Ramos (cell line): ENCODE results near the gene SLC28A1.

Source experiments
- in situ Hi-C: fragments of 300-500 bp; cut with MboI; formaldehyde crosslinking; loops from one replicate; pipeline ENCODE4 v1.14.3; 2022; ENCODE audit warnings: low sequenced_read_pairs; ENCODE audit not compliant: unreplicated experiment

The SLC28A1 gene

GRCh38 chr15:84905016-84905916, 20.8 kb downstream of the SLC28A1 start:
- in situ Hi-C loops: no loop called here

GRCh38 chr15:84907731-84908130, 23.3 kb downstream of the SLC28A1 start:
- in situ Hi-C loops: no loop called here

DNA sequence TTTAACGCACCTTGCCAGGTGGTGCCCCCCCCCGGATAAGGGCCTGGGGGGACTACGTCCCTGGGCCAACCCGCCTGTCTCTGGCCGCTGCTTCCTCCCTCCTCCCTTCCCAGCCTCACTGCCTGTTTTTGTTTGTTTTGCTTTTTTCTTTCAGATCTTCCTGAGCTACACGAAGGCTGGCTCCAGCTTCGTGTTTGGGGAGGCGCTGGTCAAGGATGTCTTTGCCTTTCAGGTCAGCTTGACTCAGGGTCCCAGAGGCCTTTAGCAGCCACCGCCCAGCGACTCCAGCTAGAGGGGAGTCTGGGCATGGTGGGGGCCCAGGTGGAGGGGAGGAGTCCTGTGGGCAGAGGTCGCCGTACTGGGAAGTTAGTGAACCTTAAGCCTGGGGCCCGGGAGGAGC, 24.1 kb downstream of the SLC28A1 start:
- in situ Hi-C loops: no loop called here

DNA sequence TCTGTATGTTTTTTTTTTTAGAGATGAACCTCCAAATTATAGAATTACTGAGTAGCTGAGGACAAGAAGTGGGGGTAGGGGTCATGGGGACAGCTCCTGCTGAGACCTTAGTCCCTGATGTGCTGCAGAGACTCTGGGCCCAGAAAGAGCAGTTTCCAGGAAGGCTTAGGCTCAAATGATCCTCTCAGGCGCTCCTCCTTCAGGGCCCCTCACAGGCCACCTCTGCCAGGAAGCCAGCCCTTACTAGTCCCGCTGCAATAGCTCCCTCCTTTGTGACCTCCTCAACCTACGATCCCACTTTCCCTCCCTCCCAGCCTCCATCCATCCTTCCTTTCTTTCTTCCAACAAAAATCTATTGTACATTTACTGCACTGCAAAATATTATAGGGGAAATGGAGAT, 24.6 kb downstream of the SLC28A1 start:
- in situ Hi-C loops: no loop called here

DNA sequence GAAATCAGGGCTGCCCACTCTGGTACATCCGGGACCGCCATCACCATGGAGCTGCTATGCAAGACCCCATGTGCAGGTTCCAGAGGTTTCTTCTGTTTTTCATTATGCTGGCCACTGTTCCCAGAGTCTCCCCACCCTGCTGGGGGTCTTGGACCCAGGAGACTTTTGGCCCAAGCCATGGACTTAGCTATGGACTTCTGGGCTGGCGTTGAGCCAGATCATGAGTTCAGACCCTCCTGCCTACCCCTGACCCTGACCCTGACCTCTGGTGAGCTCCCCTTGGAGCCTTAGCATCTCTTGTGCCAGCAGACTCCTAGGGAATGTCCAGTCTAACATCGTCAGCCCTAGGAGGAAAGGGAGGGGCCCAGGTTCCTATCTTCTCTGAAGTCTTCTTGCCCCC, 25.3 kb downstream of the SLC28A1 start:
- in situ Hi-C loops: no loop called here

DNA sequence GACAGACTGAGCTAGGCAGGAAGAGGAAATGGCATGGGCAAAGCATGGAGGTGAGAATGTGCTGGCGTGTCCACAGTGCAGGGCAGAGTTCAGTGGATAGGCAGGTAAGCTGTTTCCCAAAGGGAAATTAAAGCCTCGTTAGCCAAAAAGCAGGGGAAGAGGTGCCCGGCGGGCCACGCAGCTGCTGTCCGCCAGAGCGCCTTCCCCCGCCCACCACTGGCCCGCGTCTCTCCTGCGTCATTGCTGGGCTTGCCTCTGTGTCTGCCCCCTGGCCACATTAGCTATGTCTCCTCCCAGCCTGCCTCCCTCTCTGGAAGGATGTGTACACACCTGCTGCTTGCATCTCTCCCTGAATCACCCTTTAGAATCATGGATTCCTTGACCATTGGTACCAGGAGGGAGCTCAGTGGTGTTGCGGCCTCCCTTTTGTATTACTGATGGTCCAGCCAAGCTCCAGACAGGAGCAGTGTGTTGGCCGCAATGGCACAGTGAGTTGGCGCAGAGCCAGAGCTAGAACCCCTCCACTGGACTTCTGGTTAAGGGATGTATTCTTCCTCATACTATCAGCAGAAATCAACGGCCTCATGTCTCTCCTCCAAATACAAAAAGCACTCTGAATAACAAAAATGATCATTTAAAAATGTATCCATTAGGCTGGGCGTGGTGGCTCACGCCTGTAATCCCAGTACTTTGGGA, 26.6 kb downstream of the SLC28A1 start:
- in situ Hi-C loops: no loop called here

DNA sequence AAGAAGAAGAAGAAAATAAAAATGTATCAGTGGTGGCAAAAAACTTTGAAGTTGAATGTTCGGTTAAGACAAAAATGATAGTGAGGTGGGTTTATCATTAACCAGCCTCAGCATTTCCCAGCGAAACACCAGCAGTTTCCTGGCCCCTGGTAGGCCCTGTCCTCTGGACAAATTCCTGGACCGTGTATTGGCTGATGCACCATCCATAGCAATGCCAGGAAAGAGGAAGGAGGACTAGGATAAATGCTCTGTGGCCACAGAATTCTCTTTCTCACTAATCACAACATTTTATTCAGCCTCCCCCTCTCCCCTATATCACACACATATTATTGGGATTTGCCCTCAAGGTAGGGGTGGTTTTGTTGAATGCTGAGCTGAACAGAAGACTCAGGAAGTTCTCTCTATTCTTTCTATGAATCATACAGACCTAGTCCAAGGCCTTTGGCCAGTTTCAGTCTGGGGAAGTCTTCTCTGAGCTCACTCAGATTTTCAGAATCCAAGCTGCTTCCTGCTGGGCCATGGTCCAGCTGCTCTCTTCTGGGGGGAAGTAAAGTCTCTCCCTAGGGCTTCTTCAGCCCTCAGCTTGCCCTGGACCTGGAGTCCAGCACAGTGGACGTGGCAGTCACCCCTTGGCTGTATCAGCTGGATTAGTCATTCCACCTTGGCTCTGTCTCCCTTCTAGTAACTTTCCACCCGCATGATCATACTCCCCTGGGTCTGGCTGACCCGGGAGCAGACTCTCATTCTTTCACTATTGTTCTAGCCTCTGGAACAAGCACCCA, 27.6 kb downstream of the SLC28A1 start:
- in situ Hi-C loops: no loop called here

DNA sequence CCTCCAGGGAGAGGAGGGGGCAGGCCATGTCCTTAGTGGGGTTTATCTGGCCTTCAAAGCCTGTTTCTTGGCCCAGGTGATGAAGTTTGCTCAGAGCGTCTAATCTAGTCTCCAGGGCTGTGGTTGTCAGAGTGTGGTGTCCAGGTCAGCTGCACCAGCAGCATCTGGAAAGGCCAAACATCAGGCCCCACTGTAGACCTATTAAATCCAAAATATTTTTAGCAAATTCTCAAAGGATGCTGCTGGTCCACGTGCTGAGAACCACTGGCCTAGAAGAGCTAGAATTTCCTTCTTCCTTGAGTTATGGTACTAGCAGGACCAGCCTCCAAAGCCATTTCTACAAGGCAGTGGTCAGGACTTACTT, 28.9 kb downstream of the SLC28A1 start:
- in situ Hi-C loops: no loop called here

- in situ Hi-C loops: no loop called here
Observed at GRCh38 chr15:84914351-84914750, 29.9 kb downstream of the SLC28A1 start.

GRCh38 chr15:84914909-84915605, 30.6 kb downstream of the SLC28A1 start:
- in situ Hi-C loops: no loop called here

DNA sequence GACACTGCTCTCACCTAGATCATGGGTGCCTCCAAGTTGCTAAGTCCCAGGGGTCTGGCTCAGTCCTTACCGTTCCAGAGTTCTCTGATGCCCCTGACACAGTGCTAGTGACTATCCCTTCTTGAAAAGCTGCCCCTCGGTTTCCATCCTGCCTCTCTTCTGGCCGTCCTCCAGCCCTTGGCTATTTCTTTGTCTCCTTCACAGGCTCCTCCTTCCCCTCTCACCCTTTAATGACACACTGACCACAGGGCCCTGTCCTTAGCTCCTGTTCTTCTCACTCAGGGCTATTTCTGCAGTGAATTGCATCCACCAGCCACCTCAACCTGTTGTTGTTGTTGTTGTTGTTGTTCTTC, 31.1 kb downstream of the SLC28A1 start:
- in situ Hi-C loops: no loop called here

DNA sequence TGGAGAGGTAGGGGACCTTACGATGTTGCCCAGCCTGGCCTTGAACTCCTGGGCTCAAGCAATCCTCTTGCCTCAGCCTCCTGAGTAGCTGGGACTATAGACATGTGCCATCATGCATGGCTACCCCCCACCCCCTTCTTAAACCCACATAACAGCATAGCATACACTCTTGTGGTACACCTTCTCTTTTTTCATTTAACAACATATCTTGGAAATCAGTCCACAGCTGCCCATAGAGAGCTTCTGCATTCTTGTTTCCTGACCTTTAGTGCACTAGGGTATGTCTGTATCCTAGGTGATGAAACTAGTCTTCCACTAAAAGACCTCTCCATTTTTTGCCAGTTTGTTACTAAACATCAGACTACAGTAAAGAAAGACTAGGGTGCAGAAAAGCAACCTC, 33.0 kb downstream of the SLC28A1 start:
- in situ Hi-C loops: no loop called here

DNA sequence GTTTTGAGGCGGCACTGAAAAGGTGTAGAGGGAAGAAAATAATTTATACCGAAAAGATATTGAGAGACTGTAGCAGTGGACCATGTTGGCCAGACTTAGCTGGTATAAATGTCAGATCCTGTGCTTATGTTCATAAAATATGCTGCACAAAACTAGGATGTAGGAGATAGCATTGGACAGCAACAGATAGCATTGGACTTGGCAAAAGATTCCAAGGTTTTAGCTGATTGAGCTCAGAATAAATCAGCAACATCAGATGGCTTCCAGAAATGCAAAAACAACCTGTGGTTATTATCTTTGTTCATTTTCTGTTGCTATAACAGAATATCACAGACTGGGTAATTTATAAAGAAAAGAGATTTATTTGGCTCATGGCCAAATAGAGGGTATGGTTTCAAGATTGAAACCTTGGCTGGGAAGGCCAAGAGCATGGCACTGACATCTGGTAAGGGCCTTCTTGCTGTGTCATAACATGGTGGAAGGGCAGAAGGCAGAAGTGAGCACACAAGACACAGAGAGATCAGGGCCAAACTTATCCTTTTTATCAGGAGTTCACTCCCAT, 34.7 kb downstream of the SLC28A1 start:
- in situ Hi-C loops: no loop called here

DNA sequence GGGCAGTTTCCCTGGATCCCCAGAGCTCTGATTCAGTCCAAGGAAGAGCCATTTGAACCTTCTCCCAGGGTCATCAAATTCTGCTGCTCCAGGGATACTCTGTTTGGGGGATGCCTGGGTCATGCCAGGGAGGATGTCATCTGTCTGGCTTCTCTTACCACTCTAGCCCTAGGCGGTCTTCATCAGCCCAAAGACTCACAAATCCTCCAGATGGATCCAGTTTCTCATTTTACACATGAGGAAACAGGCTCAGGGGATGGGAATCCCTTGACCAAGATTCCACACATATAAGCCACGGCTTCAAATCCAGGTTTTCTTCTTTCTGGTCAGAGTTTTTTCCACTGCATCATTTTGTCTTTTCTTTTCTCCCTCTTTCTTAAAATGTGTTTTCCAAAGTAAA, 36.7 kb downstream of the SLC28A1 start:
- in situ Hi-C loops: loop anchor here (10.0 kb wide), 1 partner anchor 326 kb away; no protein-coding TSS in a partner anchor

DNA sequence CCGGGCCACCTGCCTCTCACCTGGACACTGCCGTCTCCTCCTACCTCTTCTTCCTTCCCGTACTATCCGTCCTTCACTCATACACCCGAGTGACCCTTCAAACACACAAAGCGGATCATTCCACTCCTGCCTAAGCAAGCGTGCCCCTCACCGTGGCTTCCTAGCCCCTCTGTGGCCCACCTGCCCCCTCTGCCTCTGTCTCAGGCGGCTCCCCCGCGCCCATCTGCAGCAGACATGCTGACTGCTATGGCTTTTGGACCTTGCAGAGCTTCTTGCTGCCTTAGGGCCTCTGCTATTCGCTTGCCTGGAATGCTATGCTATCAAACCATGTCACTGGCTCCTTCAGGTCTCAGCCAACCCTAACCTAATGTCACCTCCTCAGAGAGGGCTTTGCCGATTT, 38.1 kb downstream of the SLC28A1 start:
- in situ Hi-C loops: loop anchor here (10.0 kb wide), 1 partner anchor 328 kb away; no protein-coding TSS in a partner anchor

- in situ Hi-C loops: loop anchor here (10.0 kb wide), 1 partner anchor 329 kb away; no protein-coding TSS in a partner anchor
Observed at GRCh38 chr15:84924077-84924731, 39.7 kb downstream of the SLC28A1 start.

DNA sequence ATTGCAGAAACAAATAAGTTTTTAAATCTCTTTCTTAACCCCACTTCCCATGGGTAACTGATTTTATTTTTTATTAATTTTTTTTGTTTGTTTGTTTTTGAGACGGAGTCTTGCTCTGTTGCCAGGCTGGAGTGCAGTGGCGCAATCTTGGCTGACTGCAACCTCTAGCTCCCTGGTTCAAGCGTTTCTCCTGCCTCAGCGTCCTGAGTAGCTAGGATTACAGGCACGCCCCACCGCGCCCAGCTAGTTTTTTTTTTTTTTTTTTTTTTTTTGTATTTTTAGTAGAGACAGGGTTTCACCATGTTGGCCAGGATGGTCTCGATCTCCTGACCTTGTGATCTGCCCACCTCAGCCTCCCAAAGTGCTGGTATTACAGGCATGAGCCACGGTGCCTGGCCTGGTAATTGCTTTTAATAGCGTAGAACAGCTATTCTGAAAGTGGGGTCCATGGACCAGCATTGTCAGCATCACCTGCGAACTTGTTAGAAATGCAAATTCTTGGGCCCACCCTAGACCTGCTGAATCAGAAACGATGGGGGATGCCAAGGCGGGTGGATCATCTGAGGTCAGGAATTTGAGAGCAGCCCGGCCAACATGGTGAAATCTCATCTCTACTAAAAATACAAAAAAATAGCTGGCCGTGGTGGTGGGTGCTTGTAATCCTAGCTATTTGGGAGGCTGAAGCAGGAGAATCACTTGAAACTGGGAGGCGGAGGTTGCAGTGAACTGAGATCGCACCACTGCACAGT, 40.5 kb downstream of the SLC28A1 start:
- in situ Hi-C loops: loop anchor here (10.0 kb wide), 1 partner anchor 330 kb away; no protein-coding TSS in a partner anchor

- in situ Hi-C loops: loop anchor here (10.0 kb wide), 1 partner anchor 331 kb away; no protein-coding TSS in a partner anchor
Observed at GRCh38 chr15:84925906-84926305, 41.4 kb downstream of the SLC28A1 start.
